Left kidney (tissue), 2 donors: ENCODE data around the gene ZNF341. TPM values are rescaled to one million over a fixed set of nuclear protein-coding genes. Genes with fewer than 3 reads are reported as not detected.
"Not testable (repeated sequence)": the region's sequence is repeated elsewhere in the genome, so short reads cannot be mapped to it uniquely, and the experiment has no call there.

Experiments used
- DNase-seq: peaks from one replicate; pipeline ENCODE4 v3.0.0-alpha.2; 2013
- polyA plus RNA-seq: library from polyadenylated mRNA; unstranded; fragments of 120-200 nt; gene quantifications from one replicate; pipeline ENCODE4 v1.2.1, GENCODE V29; 2013; ENCODE audit not compliant: insufficient read length

The ZNF341 gene
- polyA plus RNA-seq, 1 donor, result 3.0 TPM

GRCh38 chr20:33729101-33729500 is 2.7 kb upstream of the ZNF341 start:
- DNase-seq, result no peak

GRCh38 chr20:33730946-33731692 is 677 bp upstream of the ZNF341 start:
- no peak for DNase-seq

GRCh38 chr20:33732166-33732970 is 572 bp downstream of the ZNF341 start:
- no peak for DNase-seq

- DNase-seq, result no peak
Observed at GRCh38 chr20:33733654-33734576, 2.1 kb downstream of the ZNF341 start.

GRCh38 chr20:33736962-33737361 is 5.2 kb downstream of the ZNF341 start:
- no peak for DNase-seq

GRCh38 chr20:33739493-33739892 is 7.7 kb downstream of the ZNF341 start:
- DNase-seq, result no peak

GRCh38 chr20:33740189-33740588 is 8.4 kb downstream of the ZNF341 start:
- no peak for DNase-seq

- no peak for DNase-seq
Observed at GRCh38 chr20:33744181-33744580, 12.4 kb downstream of the ZNF341 start.

- no peak for DNase-seq
Observed at GRCh38 chr20:33744773-33745385, 13.1 kb downstream of the ZNF341 start.

- no peak for DNase-seq
Observed at GRCh38 chr20:33746325-33746998, 14.7 kb downstream of the ZNF341 start.

GRCh38 chr20:33751775-33752174 is 20.0 kb downstream of the ZNF341 start:
- no peak for DNase-seq

GRCh38 chr20:33753143-33753542 is 21.3 kb downstream of the ZNF341 start:
- no peak for DNase-seq

GRCh38 chr20:33753763-33754162 is 22.0 kb downstream of the ZNF341 start:
- no peak for DNase-seq

- not testable (repeated sequence) for DNase-seq
Observed at GRCh38 chr20:33755936-33756490, 24.2 kb downstream of the ZNF341 start.

- no peak for DNase-seq
Observed at GRCh38 chr20:33757046-33757445, 25.2 kb downstream of the ZNF341 start.

GRCh38 chr20:33757458-33757857 is 25.7 kb downstream of the ZNF341 start:
- DNase-seq, result no peak

- DNase-seq, result no peak
Observed at GRCh38 chr20:33761698-33762250, 30.0 kb downstream of the ZNF341 start.

- no peak for DNase-seq
Observed at GRCh38 chr20:33765099-33765498, 33.3 kb downstream of the ZNF341 start.

- DNase-seq, result no peak
Observed at GRCh38 chr20:33765592-33765991, 33.8 kb downstream of the ZNF341 start.

- no peak for DNase-seq
Observed at GRCh38 chr20:33766686-33767085, 34.9 kb downstream of the ZNF341 start.

- DNase-seq, result no peak
Observed at GRCh38 chr20:33767777-33768138, 36.0 kb downstream of the ZNF341 start.
